HEK293 (cell line): Measurements from ENCODE around the gene CLEC18B.
"Not testable (repeated sequence)": the region's sequence is repeated elsewhere in the genome, so short reads cannot be mapped to it uniquely, and the experiment has no call there.

ENCODE experiments used
- CTCF ChIP-seq: fragments of 450-650 bp; formaldehyde crosslinking; IDR thresholded peaks from 2 replicates; pipeline ENCODE4 v1.5.1; 2016; ENCODE audit warnings: missing biosample characterization, missing genetic modification characterization
- ZFP37 ChIP-seq: fragments of 450-650 bp; formaldehyde crosslinking; IDR thresholded peaks from 2 replicates; pipeline ENCODE4 v1.5.1; 2016; ENCODE audit warnings: missing biosample characterization, missing genetic modification characterization
- ZNF585B ChIP-seq: fragments of 450-650 bp; formaldehyde crosslinking; IDR thresholded peaks from 2 replicates; pipeline ENCODE4 v1.5.1; 2016; ENCODE audit warnings: missing biosample characterization, missing genetic modification characterization
- ZNF639 ChIP-seq: fragments of 450-650 bp; formaldehyde crosslinking; IDR thresholded peaks from 2 replicates; pipeline ENCODE4 v1.5.1; 2016; ENCODE audit warnings: missing biosample characterization, missing genetic modification characterization
- ZSCAN30 ChIP-seq: fragments of 450-650 bp; IDR thresholded peaks from 2 replicates; pipeline ENCODE4 v1.5.1; 2018; ENCODE audit warnings: missing biosample characterization, mild to moderate bottlenecking, missing genetic modification characterization, moderate library complexity
- TF ChIP-seq, protein P1 (sequence below): fragments of 450-650 bp; formaldehyde crosslinking; IDR thresholded peaks from 2 replicates; pipeline ENCODE4 v1.5.1; 2016; ENCODE audit warnings: missing biosample characterization, missing genetic modification characterization

GRCh38 chr16:74412138-74412774 is 9.0 kb downstream of the CLEC18B start:
- TF ChIP-seq, protein P1, sequence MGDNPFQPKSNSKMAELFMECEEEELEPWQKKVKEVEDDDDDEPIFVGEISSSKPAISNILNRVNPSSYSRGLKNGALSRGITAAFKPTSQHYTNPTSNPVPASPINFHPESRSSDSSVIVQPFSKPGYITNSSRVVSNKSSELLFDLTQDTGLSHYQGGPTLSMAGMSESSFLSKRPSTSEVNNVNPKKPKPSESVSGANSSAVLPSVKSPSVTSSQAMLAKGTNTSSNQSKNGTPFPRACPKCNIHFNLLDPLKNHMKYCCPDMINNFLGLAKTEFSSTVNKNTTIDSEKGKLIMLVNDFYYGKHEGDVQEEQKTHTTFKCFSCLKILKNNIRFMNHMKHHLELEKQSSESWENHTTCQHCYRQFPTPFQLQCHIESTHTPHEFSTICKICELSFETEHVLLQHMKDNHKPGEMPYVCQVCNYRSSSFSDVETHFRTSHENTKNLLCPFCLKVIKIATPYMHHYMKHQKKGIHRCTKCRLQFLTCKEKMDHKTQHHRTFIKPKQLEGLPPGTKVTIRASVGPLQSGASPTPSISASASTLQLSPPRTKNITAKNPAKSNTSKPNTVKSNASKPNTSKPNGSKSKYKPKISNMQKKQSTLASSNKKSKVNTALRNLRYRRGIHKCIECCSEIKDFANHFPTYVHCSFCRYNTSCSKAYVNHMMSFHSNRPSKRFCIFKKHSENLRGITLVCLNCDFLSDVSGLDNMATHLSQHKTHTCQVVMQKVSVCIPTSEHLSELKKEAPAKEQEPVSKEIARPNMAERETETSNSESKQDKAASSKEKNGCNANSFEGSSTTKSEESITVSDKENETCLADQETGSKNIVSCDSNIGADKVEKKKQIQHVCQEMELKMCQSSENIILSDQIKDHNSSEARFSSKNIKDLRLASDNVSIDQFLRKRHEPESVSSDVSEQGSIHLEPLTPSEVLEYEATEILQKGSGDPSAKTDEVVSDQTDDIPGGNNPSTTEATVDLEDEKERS (tag by site-specific recombination): not testable (repeated sequence)
- not testable (repeated sequence) for TF ChIP-seq ZFP37, CTCF, ZNF585B, ZNF639, ZSCAN30 (tag by site-specific recombination)
